Effector CD8-positive, alpha-beta T cell (primary cell): ENCODE measurements around the gene UQCRQ.
A peak's percentile ranks its signal among the peaks of the same experiment; 100 is the strongest.

Experiments used
- DNase-seq: peaks from one replicate; lab custom pipeline; 2025; lab: John Stamatoyannopoulos, UW
- total RNA-seq, 4 experiments: gene quantifications; one replicate each; lab custom pipeline; 2026; lab: John Stamatoyannopoulos, UW

UQCRQ gene
- total RNA-seq, result 33.1 to 58.0 (median 39.4) reads per million in 4 experiments

DNA sequence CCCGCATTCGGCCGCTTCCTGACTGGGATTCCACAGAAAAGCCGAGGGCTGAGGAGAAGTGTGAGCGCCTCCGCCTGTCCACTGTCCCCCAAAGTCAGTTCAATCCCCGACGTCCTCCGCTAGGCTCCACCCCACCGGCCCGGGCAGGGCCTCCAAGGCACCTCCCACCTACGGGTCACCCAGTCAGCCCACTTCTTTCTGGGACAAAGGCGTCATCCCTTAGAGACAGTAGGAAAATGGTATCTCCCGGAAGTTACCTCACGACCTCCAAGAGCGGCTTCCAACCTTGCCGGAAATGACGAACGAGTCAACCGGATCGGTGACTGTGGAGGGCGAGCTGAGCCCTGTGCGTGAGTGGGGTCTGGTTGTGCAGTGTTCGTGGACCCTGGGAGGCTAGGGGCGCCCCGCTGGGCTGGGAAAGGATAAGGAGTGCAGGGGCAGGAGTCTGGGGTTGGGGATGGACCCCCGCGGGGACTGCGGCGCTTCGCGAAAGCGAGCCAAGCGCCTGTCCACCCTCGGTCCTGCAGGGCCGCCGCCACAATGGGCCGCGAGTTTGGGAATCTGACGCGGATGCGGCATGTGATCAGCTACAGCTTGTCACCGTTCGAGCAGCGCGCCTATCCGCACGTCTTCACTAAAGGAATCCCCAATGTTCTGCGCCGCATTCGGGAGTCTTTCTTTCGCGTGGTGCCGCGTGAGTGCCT lies at the start of gene UQCRQ, which contains the start of gene GDF9:
Gene UQCRQ (plus strand): TSS at position 301 of the 704 bp plus-strand sequence. CDS start 240 bp downstream, at position 541.
Gene GDF9 (minus strand): TSS at position 128 of the 704 bp plus-strand sequence. CDS start 1,936 bp downstream, outside the sequence.
- DNase-seq, result peak; percentile 86

DNA sequence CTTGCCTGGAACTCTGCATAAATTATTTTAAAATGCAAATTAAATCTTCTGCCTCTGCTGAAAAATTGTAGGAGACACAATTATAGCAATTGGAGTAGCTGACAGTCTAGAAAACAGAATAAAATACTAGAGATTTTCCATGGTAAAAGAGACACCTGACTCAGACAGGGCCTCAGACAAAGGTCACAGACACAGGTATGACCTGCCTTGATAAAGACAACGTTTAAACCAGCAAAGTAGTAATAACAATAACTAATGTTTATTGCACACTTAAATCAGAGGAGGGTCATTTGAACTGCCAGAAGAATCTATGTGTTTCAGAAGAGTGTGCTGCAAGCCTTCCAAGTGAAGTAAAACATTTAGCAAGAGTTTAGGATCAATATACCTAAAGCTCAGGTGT lies 49.4 kb upstream of the UQCRQ start:
- no peak for DNase-seq

GRCh38 chr5:132819468-132819867 lies 47.0 kb upstream of the UQCRQ start:
- DNase-seq, result no peak

GRCh38 chr5:132820162-132820754 lies 46.2 kb upstream of the UQCRQ start:
- peak; percentile 80 for DNase-seq

GRCh38 chr5:132821350-132821749 lies 45.1 kb upstream of the UQCRQ start:
- DNase-seq, result no peak

GRCh38 chr5:132821791-132822190 lies 44.7 kb upstream of the UQCRQ start:
- DNase-seq, result no peak

DNA sequence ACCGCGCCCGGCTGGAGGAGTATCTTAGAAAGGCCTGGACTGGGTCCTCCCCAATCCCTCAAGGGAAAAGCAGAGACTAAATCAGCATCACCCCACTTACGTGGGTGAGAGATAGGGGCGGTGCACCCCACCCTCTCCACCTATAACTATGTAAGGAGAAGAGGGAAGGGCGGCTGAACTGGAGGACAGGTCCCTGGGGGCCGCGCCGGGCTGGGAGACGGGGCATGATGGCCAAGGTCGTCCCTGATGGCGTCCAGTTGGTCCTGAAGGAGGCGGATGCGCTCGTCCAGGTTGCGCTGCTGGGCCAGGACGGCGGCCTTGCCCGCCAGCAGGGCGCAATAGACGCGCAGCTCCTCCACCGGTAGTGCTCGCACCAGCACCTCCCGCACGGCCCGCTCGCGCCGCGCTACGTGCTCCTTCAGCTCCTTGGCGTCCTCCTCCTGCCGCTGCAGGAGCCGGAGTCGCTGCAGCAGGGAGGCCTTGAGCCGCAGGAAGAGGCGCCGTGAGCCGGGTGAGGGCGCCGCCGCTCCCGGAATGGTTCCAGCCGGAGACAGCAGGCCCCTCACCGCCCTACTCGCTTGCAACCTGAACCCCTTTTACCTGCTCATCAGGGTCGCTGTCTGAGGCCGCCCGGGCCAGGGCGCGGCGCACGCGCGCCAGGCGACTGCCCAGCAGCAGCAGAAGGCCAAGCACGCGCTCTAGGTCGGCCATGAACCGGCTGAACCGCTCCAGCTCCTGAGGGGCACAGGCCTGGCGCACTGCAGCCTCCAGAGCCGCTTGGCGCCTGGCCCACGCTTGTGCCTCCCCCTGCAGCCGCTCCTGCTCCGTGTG lies 43.6 kb upstream of the UQCRQ start:
- no peak for DNase-seq

- no peak for DNase-seq
These were observed 42.9 kb upstream of the UQCRQ start for GRCh38 chr5:132823481-132824050.

GRCh38 chr5:132824426-132824825 lies 42.0 kb upstream of the UQCRQ start:
- DNase-seq, result no peak

- no peak for DNase-seq
These were observed 41.2 kb upstream of the UQCRQ start for GRCh38 chr5:132825033-132825833.

GRCh38 chr5:132825834-132826391 lies 40.5 kb upstream of the UQCRQ start:
- no peak for DNase-seq

GRCh38 chr5:132826424-132827082 lies 39.9 kb upstream of the UQCRQ start:
- no peak for DNase-seq

DNA sequence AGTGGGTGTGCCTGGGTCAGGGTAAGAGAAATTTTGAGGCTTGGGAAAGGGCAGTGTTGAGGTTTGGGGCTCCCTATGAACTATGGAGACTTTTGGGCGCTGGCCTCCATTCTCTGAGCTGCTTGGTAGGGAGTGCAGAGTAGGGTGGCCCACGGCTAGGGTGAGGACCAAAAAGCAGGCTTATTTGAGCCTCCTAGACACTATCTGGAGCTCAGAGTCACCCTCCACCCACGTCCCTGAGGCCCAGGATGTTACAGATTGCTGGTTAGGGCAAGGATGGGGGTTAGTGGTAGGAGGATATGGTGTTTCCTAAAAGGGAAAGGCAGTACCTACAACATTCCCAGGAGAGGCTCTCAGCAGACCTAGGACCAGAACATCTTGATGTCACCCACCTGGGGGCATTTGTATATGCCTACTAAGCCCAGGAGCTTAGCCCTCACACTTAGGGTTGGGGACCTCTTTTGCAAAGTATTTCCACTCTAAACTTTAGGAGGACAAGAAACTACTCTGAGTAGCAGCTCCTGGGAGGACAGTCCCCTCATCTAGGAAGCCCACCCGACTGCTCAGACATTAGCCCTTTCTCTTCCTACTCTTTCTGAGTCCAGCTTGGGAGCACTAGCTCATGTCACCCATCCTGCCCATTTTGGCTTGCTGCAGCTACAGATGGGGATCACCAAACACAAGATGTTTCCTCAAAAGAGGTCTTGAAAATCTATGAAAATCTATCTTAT lies 38.3 kb upstream of the UQCRQ start:
- no peak for DNase-seq

GRCh38 chr5:132828846-132829494 lies 37.5 kb upstream of the UQCRQ start:
- no peak for DNase-seq

DNA sequence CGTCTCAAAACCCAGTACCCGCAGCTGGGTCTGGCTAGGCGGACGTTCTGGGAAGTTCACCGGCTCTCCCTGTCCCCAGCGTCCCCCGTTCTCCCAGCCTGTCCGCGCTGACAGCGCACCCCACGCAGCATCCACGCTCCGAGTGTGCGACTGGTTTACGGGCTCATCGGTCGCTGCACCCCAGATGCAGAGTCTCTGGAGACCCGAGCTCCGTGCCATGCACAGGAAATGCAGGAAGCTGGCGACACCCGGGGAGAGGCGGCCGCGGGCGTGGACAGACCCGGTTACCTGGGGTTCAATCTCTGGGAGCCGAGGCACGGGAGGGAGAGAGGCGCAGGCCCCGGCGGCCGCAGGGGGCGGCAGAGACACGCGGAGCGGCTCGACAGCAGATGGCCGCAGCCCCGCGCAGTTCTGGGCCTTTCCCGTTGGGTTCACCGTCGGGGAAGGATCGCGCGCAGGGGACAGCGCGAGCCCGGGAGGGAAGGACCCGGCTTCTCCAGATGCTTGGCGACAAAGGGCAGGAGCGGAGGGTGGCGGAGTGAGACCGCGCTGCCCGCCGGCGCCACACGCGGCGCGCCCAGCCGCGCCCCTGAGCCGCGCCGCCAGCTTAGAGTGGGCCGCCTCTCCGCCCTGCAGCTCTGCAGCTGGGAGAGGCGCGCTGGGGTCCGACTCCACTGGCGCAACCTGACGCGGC lies 36.6 kb upstream of the UQCRQ start:
- DNase-seq, result peak; percentile 36

- no peak for DNase-seq
These were observed 35.9 kb upstream of the UQCRQ start, which contains the start of gene SHROOM1 for GRCh38 chr5:132830436-132831094. Gene SHROOM1, minus strand, starts transcription at chr5:132830647. Its CDS starts 4,507 bp downstream, at chr5:132826140.

DNA sequence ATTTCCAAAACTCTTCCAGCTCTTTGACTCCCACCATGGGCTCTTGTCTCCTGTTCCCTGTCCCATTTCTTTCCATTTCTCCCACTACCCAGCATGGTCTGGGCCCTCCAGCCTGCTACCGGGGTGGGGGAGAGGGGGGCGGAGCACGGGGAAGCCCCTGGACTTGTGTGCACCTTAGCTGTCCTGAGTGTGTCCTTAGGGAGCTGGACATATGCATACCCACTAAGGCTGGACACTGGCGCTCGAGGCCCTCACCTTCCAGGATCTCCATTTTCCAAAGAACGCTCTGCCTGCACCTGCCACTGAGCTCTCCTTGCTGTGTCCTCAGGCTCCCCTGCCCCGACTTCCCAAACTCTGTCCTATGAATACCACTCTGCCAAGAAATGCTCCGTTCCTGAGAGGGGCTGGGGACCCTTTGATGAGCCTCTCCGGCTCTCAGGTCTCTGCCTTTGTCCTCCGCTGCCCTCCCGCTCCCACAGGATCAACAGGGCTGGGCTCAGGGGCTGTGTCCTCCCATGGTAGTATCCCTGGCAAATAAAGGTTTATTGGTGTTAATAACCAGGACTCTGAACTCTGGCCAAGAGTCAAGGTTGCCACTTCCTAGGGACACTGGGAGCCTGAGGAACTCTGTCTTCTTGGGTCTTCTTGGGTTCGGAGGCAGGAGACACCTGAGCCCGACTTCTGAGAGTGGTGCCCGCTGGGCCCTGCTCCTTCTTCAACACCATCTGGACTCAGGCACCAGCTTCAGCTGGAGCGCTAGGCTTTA lies 35.2 kb upstream of the UQCRQ start:
- no peak for DNase-seq
